K562 (cell line): Measurements from ENCODE around the gene HPCA. TPM values are rescaled to one million over a fixed set of nuclear protein-coding genes. Genes with fewer than 3 reads are reported as not detected.

Source experiments
- ZNF408 ChIP-seq: fragments of 250-450 bp; sonication (Bioruptor Pico); IDR thresholded peaks from 2 replicates; pipeline ENCODE4 v1.4.0; 2020; ENCODE audit warnings: low read depth, mild to moderate bottlenecking, moderate library complexity
- polyA plus RNA-seq, 8 experiments: library from polyadenylated mRNA; depleted of rRNA in 4 of 8; stranded (reverse) in 5 of 8; unstranded in 3 of 8; fragments of >200 nt; fragmentation: Nextera tagmentation in 2 of 8; fragmentation: Illumina TruSeq in 1 of 8; extraction: Ambion mirVana in 2 of 8; extraction: Trizol in 1 of 8; gene quantifications; 2 replicates each; pipeline versions ENCODE4 v1.2.1 to v1.2.3, GENCODE V29; 2011 to 2014; ENCODE audit warnings: inconsistent platforms in 1 of 8, missing spikeins in 1 of 8
- total RNA-seq, 7 experiments: library from RNA; depleted of rRNA in 6 of 7; stranded (reverse); fragments of >200 nt in 6 of 7; fragmentation: Illumina TruSeq in 2 of 7; extraction: Trizol in 2 of 7; gene quantifications; 2 replicates each; pipeline versions ENCODE4 v1.2.1 to v1.2.3, GENCODE V29; 2011 to 2021; ENCODE audit warnings: low replicate concordance in 1 of 7
- TF ChIP-seq, protein P1 (sequence below): fragments of 250-450 bp; sonication (Bioruptor Pico); IDR thresholded peaks from 2 replicates; pipeline ENCODE4 v1.4.0; 2020; ENCODE audit warnings: mild to moderate bottlenecking, moderate library complexity
- TF ChIP-seq, protein P2 (sequence below): fragments of 250-450 bp; sonication (Bioruptor Pico); IDR thresholded peaks from 2 replicates; pipeline ENCODE4 v1.5.0; 2020; ENCODE audit warnings: mild to moderate bottlenecking, borderline replicate concordance

Gene HPCA
- total and polyA plus RNA-seq, 9 of the 15 experiments (the other 6 are each of a cell fraction or from before 2014, with no cell fraction given) = not detected

DNA sequence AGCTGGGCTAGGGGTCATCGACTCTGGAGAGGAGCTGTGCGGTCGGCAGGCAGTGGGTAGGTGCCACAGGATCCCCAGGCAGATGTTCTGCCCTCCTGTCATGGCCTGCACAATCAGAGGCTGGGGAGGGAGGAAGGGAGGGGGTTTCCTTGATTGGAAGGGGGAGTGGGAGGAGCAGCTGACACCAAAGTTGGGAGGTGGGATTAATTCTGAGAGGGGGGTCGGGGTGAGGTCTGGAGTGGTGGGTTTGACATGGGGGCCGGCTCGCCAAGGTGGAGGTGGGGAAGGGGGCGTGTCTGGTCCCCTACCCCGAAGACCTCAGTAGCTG lies 651 bp upstream of the HPCA start (continued):
- no peak for TF ChIP-seq ZNF408 (CRISPR knock-in tag)
- TF ChIP-seq, protein P1, sequence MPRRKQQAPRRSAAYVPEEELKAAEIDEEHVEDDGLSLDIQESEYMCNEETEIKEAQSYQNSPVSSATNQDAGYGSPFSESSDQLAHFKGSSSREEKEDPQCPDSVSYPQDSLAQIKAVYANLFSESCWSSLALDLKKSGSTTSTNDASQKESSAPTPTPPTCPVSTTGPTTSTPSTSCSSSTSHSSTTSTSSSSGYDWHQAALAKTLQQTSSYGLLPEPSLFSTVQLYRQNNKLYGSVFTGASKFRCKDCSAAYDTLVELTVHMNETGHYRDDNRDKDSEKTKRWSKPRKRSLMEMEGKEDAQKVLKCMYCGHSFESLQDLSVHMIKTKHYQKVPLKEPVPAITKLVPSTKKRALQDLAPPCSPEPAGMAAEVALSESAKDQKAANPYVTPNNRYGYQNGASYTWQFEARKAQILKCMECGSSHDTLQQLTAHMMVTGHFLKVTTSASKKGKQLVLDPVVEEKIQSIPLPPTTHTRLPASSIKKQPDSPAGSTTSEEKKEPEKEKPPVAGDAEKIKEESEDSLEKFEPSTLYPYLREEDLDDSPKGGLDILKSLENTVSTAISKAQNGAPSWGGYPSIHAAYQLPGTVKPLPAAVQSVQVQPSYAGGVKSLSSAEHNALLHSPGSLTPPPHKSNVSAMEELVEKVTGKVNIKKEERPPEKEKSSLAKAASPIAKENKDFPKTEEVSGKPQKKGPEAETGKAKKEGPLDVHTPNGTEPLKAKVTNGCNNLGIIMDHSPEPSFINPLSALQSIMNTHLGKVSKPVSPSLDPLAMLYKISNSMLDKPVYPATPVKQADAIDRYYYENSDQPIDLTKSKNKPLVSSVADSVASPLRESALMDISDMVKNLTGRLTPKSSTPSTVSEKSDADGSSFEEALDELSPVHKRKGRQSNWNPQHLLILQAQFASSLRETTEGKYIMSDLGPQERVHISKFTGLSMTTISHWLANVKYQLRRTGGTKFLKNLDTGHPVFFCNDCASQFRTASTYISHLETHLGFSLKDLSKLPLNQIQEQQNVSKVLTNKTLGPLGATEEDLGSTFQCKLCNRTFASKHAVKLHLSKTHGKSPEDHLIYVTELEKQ (CRISPR knock-in tag) = no peak
- TF ChIP-seq, protein P2, sequence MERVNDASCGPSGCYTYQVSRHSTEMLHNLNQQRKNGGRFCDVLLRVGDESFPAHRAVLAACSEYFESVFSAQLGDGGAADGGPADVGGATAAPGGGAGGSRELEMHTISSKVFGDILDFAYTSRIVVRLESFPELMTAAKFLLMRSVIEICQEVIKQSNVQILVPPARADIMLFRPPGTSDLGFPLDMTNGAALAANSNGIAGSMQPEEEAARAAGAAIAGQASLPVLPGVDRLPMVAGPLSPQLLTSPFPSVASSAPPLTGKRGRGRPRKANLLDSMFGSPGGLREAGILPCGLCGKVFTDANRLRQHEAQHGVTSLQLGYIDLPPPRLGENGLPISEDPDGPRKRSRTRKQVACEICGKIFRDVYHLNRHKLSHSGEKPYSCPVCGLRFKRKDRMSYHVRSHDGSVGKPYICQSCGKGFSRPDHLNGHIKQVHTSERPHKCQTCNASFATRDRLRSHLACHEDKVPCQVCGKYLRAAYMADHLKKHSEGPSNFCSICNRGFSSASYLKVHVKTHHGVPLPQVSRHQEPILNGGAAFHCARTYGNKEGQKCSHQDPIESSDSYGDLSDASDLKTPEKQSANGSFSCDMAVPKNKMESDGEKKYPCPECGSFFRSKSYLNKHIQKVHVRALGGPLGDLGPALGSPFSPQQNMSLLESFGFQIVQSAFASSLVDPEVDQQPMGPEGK (CRISPR knock-in tag) = no peak
